ENCODE measurements around the gene SEMA3G.

The SEMA3G gene

GRCh38 chr3:52444860-52445793 lies at the start of gene SEMA3G:
SEMA3G (minus strand) TSS chr3:52445103; CDS start chr3:52445027, 76 bp downstream.
- peak; percentile 80 for DNase-seq
- peak; percentile 95 for ATAC-seq

GRCh38 chr3:52494445-52494844 lies 49.5 kb upstream of the SEMA3G start:
- ATAC-seq = no peak
- DNase-seq = no peak

GRCh38 chr3:52493232-52494017 lies 48.5 kb upstream of the SEMA3G start:
- DNase-seq (no peak), ATAC-seq (no peak)

GRCh38 chr3:52492059-52492458 lies 47.2 kb upstream of the SEMA3G start:
- ATAC-seq = no peak
- DNase-seq = no peak

- no peak for ATAC-seq
- no peak for DNase-seq
These were observed 46.1 kb upstream of the SEMA3G start for GRCh38 chr3:52490939-52491526.

GRCh38 chr3:52490035-52490938 lies 45.4 kb upstream of the SEMA3G start:
- no peak for ATAC-seq

GRCh38 chr3:52489453-52489852 lies 44.5 kb upstream of the SEMA3G start:
- no peak for ATAC-seq
- no peak for DNase-seq

More at GRCh38 chr3:52490035-52490938, 45.4 kb upstream of the SEMA3G start:
- DNase-seq = no peak

- ATAC-seq (no peak), DNase-seq (no peak)
These were observed 43.8 kb upstream of the SEMA3G start for GRCh38 chr3:52488746-52489145.

- DNase-seq (no peak), ATAC-seq (no peak)
These were observed 43.1 kb upstream of the SEMA3G start for GRCh38 chr3:52487788-52488691.

GRCh38 chr3:52487050-52487787 lies 42.3 kb upstream of the SEMA3G start:
- DNase-seq = no peak
- ATAC-seq = no peak

GRCh38 chr3:52484680-52485461 lies 40.0 kb upstream of the SEMA3G start:
- no peak for ATAC-seq

GRCh38 chr3:52483577-52484381 lies 38.9 kb upstream of the SEMA3G start:
- no peak for DNase-seq
- no peak for ATAC-seq

More at GRCh38 chr3:52484680-52485461, 40.0 kb upstream of the SEMA3G start:
- no peak for DNase-seq

GRCh38 chr3:52483081-52483480 lies 38.2 kb upstream of the SEMA3G start:
- no peak for ATAC-seq
- no peak for DNase-seq

- DNase-seq = peak; percentile 32
- ATAC-seq = no peak
These were observed 37.1 kb upstream of the SEMA3G start for GRCh38 chr3:52481819-52482521.

GRCh38 chr3:52480768-52481715 lies 36.1 kb upstream of the SEMA3G start:
- ATAC-seq (no peak), DNase-seq (no peak)

GRCh38 chr3:52479877-52480575 lies 35.1 kb upstream of the SEMA3G start:
- ATAC-seq (no peak), DNase-seq (no peak)

Data from stimulated activated naive CD8-positive, alpha-beta T cell treated with anti-CD3 and anti-CD28 coated beads, Interleukin-15, Interleukin-2, amounts not matched to agents 100 U/mL and 50 U/mL, for 24 hours (primary cell).